ENCODE data around the gene CPVL.

DNA sequence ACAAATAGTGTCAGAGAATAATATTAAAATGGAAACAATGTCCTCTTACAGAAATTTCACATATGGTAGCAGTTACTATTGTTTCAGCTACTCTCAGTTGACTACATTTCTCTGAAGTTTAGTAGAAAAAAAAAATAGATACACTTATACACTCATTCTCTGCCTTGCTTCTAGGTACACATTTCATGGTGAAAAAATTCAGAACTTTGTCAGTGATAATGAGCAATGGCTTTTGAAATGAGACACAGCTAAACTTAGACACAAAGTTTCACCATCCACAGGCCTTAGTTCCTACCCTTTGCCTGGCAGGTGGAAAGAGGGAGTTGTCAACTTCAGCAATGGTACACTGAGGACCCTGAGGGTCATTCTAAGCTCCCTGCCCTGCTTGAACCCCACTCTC is 69.2 kb downstream of the CPVL start:
- TF ChIP-seq POLR2A (IDR thresholded peaks at IDR 0.05; ENCODE audit: low read depth, low read length) (no peak), POLR2AphosphoS5 (IDR thresholded peaks at IDR 0.05; ENCODE audit: low read depth, low read length) (no peak)

Measured in GM12892 (cell line).